Muscle layer of duodenum (tissue), 2 donors: ENCODE measurements around the gene UCHL5.

Experiments
- H3K27ac ChIP-seq: one replicate; pipeline ENCODE4 v1.7.0; 2013; ENCODE audit warnings: mild to moderate bottlenecking, low read length
- H3K27me3 ChIP-seq: one replicate; pipeline ENCODE4 v1.7.0; 2013; ENCODE audit warnings: low read depth, mild to moderate bottlenecking, control low read depth, low read length
- H3K36me3 ChIP-seq, 2 donors: one replicate each; pipeline ENCODE4 v1.7.0; 2013; ENCODE audit warnings: low read length in 2 of 2, control low read depth in 1 of 2, mild to moderate bottlenecking in 1 of 2; ENCODE audit not compliant: insufficient read depth in 2 of 2, control insufficient read depth in 1 of 2
- H3K4me1 ChIP-seq, 2 donors: one replicate each; pipeline ENCODE4 v1.7.0; 2013; ENCODE audit warnings: low read length in 2 of 2, mild to moderate bottlenecking in 2 of 2, control low read depth in 1 of 2, moderate library complexity in 1 of 2; ENCODE audit not compliant: insufficient read depth in 2 of 2, control insufficient read depth in 1 of 2
- H3K4me3 ChIP-seq, 2 donors: one replicate each; pipeline ENCODE4 v1.7.0; 2013; ENCODE audit warnings: low read length in 2 of 2, low read depth in 1 of 2, mild to moderate bottlenecking in 1 of 2
- H3K9me3 ChIP-seq, 2 donors: one replicate each; pipeline ENCODE4 v1.7.0; 2013; ENCODE audit warnings: low read length in 2 of 2, control low read depth in 1 of 2, mild to moderate bottlenecking in 1 of 2; ENCODE audit not compliant: control insufficient read depth in 1 of 2
- donor health status: healthy.

The UCHL5 gene

GRCh38 chr1:193059282-193060114 lies at the start of gene UCHL5, which contains the start of gene RO60:
Gene UCHL5, minus strand, starts transcription at chr1:193059360. Its CDS starts 100 bp downstream, at chr1:193059260.
Gene RO60, plus strand, starts transcription at chr1:193059612. Its CDS starts 9,443 bp downstream, at chr1:193069055.
- Histone ChIP-seq H3K27me3 (no peaks in the 10 kb centered on the region), H3K4me1 (peaks cover 14 to 16% of the 10 kb centered on the region in 2 donors), H3K4me3 (peak within 1 kb of the TSS; percentile 79 to 82), H3K9me3 (no peaks in the 10 kb centered on the region), H3K36me3 (peaks cover 0 to 6% of the 10 kb centered on the region in 2 donors), H3K27ac (peak within 1 kb of the TSS; percentile 93)

- H3K36me3 ChIP-seq = peaks cover 0 to 11% of the 10 kb centered on the region in 2 donors
- no peak overlapping the region for H3K4me3 ChIP-seq
- peaks cover 4 to 7% of the 10 kb centered on the region in 2 donors for H3K4me1 ChIP-seq
- no peaks in the 10 kb centered on the region for H3K9me3 ChIP-seq
- H3K27ac ChIP-seq = no peak overlapping the region
- H3K27me3 ChIP-seq = no peaks in the 10 kb centered on the region
These were observed 49.3 kb upstream of the UCHL5 start for GRCh38 chr1:193108471-193108870.

- H3K36me3 ChIP-seq = peaks cover 0 to 11% of the 10 kb centered on the region in 2 donors
- no peaks in the 10 kb centered on the region for H3K9me3 ChIP-seq
- H3K27ac ChIP-seq = peak overlapping the region; percentile 91
- H3K4me1 ChIP-seq = peaks cover 7 to 10% of the 10 kb centered on the region in 2 donors
- H3K4me3 ChIP-seq = peak overlapping the region; percentile 77 to 86
- H3K27me3 ChIP-seq = no peaks in the 10 kb centered on the region
These were observed 46.6 kb upstream of the UCHL5 start for GRCh38 chr1:193105821-193106177.

- Histone ChIP-seq H3K9me3 (no peaks in the 10 kb centered on the region), H3K4me3 (peak within 1 kb of the TSS; percentile 77 to 86), H3K36me3 (peaks cover 3 to 15% of the 10 kb centered on the region in 2 donors), H3K4me1 (peaks cover 7 to 10% of the 10 kb centered on the region in 2 donors), H3K27ac (peak within 1 kb of the TSS; percentile 91), H3K27me3 (no peaks in the 10 kb centered on the region)
These were observed 46.0 kb upstream of the UCHL5 start, which contains the start of gene GLRX2 for GRCh38 chr1:193104907-193105820. Gene GLRX2, minus strand, starts transcription at chr1:193105414. Its CDS starts 32 bp downstream, at chr1:193105382.

GRCh38 chr1:193104502-193104906 lies 45.3 kb upstream of the UCHL5 start:
- H3K36me3 ChIP-seq = peaks cover 3 to 21% of the 10 kb centered on the region in 2 donors
- H3K4me3 ChIP-seq = peak overlapping the region; percentile 77 to 85
- H3K4me1 ChIP-seq = peaks cover 7 to 10% of the 10 kb centered on the region in 2 donors

GRCh38 chr1:193103759-193104501 lies 44.8 kb upstream of the UCHL5 start:
- H3K4me1 ChIP-seq = peaks cover 7 to 10% of the 10 kb centered on the region in 2 donors
- no peaks in the 10 kb centered on the region for H3K27me3 ChIP-seq
- H3K9me3 ChIP-seq = no peaks in the 10 kb centered on the region
- peak overlapping the region; percentile 82 for H3K27ac ChIP-seq
- peaks cover 7 to 26% of the 10 kb centered on the region in 2 donors for H3K36me3 ChIP-seq
- peak overlapping the region; percentile 77 to 85 for H3K4me3 ChIP-seq

More at GRCh38 chr1:193104502-193104906, 45.3 kb upstream of the UCHL5 start:
- Histone ChIP-seq H3K9me3 (no peaks in the 10 kb centered on the region), H3K27me3 (no peaks in the 10 kb centered on the region), H3K27ac (peak overlapping the region; percentile 82)

- no peaks in the 10 kb centered on the region for H3K27me3 ChIP-seq
These were observed 43.5 kb upstream of the UCHL5 start for GRCh38 chr1:193102662-193103061.

GRCh38 chr1:193094112-193094511 lies 35.0 kb upstream of the UCHL5 start:
- peaks cover 0 to 4% of the 10 kb centered on the region in 2 donors for H3K4me1 ChIP-seq
- no peak overlapping the region for H3K4me3 ChIP-seq
- H3K27me3 ChIP-seq = no peaks in the 10 kb centered on the region
- no peak overlapping the region for H3K27ac ChIP-seq
- H3K36me3 ChIP-seq = peaks cover 30 to 42% of the 10 kb centered on the region in 2 donors
- no peaks in the 10 kb centered on the region for H3K9me3 ChIP-seq

More at GRCh38 chr1:193102662-193103061, 43.5 kb upstream of the UCHL5 start:
- Histone ChIP-seq H3K4me3 (no peak overlapping the region), H3K4me1 (peaks cover 7 to 10% of the 10 kb centered on the region in 2 donors), H3K27ac (no peak overlapping the region), H3K9me3 (no peaks in the 10 kb centered on the region), H3K36me3 (peaks cover 9 to 35% of the 10 kb centered on the region in 2 donors)

- Histone ChIP-seq H3K9me3 (no peaks in the 10 kb centered on the region), H3K27me3 (no peaks in the 10 kb centered on the region), H3K4me3 (no peak overlapping the region), H3K4me1 (peaks cover 0 to 4% of the 10 kb centered on the region in 2 donors), H3K27ac (no peak overlapping the region), H3K36me3 (peaks cover 17 to 23% of the 10 kb centered on the region in 2 donors)
These were observed 31.7 kb upstream of the UCHL5 start for GRCh38 chr1:193090865-193091264.

- Histone ChIP-seq H3K4me1 (no peaks in the 10 kb centered on the region), H3K36me3 (peaks cover 27 to 36% of the 10 kb centered on the region in 2 donors), H3K4me3 (no peak overlapping the region), H3K9me3 (no peaks in the 10 kb centered on the region), H3K27ac (no peak overlapping the region), H3K27me3 (no peaks in the 10 kb centered on the region)
These were observed 28.7 kb upstream of the UCHL5 start for GRCh38 chr1:193087893-193088292.
